HEK293 (cell line): ENCODE results near the gene C22orf15.

Experiments
- SCRT1 ChIP-seq: fragments of 450-650 bp; formaldehyde crosslinking; IDR thresholded peaks from 2 replicates; pipeline ENCODE4 v1.5.1; 2016; ENCODE audit warnings: missing biosample characterization, missing genetic modification characterization, borderline replicate concordance
- YY1 ChIP-seq: fragments of 450-650 bp; formaldehyde crosslinking; IDR thresholded peaks from 2 replicates; pipeline ENCODE4 v1.5.1; 2018; ENCODE audit warnings: missing biosample characterization, missing genetic modification characterization
- ZNF114 ChIP-seq: fragments of 450-650 bp; formaldehyde crosslinking; IDR thresholded peaks from 2 replicates; pipeline ENCODE4 v1.5.0; 2017; ENCODE audit warnings: missing biosample characterization, missing genetic modification characterization
- ZNF133 ChIP-seq: fragments of 450-650 bp; formaldehyde crosslinking; IDR thresholded peaks from 2 replicates; pipeline ENCODE4 v1.5.1; 2016; ENCODE audit warnings: missing biosample characterization, missing genetic modification characterization
- ZNF211 ChIP-seq: fragments of 450-650 bp; formaldehyde crosslinking; IDR thresholded peaks from 2 replicates; pipeline ENCODE4 v1.5.1; 2016; ENCODE audit warnings: low read depth, missing biosample characterization, missing genetic modification characterization
- ZNF239 ChIP-seq: fragments of 450-650 bp; formaldehyde crosslinking; IDR thresholded peaks from 2 replicates; pipeline ENCODE4 v1.5.1; 2016; ENCODE audit warnings: missing biosample characterization, missing genetic modification characterization
- ZNF426 ChIP-seq: fragments of 450-650 bp; formaldehyde crosslinking; IDR thresholded peaks from 2 replicates; pipeline ENCODE4 v1.5.1; 2017; ENCODE audit warnings: missing biosample characterization, missing genetic modification characterization, mild to moderate bottlenecking, inconsistent platforms, moderate library complexity
- ZNF549 ChIP-seq: fragments of 450-650 bp; IDR thresholded peaks from 2 replicates; pipeline ENCODE4 v1.5.1; 2018; ENCODE audit warnings: missing biosample characterization, missing genetic modification characterization, mild to moderate bottlenecking, inconsistent platforms, moderate library complexity
- ZSCAN23 ChIP-seq: fragments of 450-650 bp; formaldehyde crosslinking; IDR thresholded peaks from 2 replicates; pipeline ENCODE4 v1.5.1; 2016; ENCODE audit warnings: missing biosample characterization, missing genetic modification characterization
- TF ChIP-seq, protein P1 (sequence below): fragments of 450-650 bp; formaldehyde crosslinking; IDR thresholded peaks from 2 replicates; pipeline ENCODE4 v1.5.1; 2016; ENCODE audit warnings: missing biosample characterization, missing genetic modification characterization
- TF ChIP-seq, protein P2 (sequence below): fragments of 450-650 bp; formaldehyde crosslinking; IDR thresholded peaks from 2 replicates; pipeline ENCODE4 v1.5.1; 2017; ENCODE audit warnings: missing biosample characterization, mild to moderate bottlenecking, missing genetic modification characterization, moderate library complexity
- TF ChIP-seq, protein P3 (sequence below): fragments of 450-650 bp; formaldehyde crosslinking; IDR thresholded peaks from 2 replicates; pipeline ENCODE4 v1.5.1; 2016; ENCODE audit warnings: missing biosample characterization, missing genetic modification characterization
- TF ChIP-seq, protein P4 (sequence below): fragments of 450-650 bp; formaldehyde crosslinking; IDR thresholded peaks from 2 replicates; pipeline ENCODE4 v1.5.1; 2017; ENCODE audit warnings: missing biosample characterization, missing genetic modification characterization

DNA sequence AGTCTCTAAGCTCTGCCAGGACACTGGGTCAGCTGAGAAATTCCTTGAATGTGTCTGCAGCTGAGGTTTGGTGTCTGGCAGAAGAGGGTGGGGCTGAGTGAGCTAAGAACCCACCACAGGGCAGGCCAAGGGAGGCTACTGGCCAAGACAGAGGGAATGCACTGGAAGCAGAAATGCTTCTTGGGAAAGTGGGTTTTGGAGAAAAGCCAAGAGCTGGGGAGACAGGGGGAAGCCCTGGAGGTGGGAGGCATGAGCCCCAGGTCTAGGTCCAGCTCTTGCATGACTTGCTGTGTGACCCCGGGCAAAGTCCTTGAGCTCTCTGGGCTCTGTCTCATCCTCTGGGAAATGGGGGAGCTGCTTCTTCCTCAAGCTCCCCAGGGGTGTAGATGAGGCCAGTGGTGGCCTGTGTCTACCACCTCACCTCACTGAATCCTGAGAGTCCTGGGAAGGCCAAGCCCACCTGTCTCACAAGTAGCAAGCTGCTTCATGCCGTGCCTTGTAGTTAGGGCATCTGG is 12.2 kb downstream of the C22orf15 start:
- TF ChIP-seq, protein P1, sequence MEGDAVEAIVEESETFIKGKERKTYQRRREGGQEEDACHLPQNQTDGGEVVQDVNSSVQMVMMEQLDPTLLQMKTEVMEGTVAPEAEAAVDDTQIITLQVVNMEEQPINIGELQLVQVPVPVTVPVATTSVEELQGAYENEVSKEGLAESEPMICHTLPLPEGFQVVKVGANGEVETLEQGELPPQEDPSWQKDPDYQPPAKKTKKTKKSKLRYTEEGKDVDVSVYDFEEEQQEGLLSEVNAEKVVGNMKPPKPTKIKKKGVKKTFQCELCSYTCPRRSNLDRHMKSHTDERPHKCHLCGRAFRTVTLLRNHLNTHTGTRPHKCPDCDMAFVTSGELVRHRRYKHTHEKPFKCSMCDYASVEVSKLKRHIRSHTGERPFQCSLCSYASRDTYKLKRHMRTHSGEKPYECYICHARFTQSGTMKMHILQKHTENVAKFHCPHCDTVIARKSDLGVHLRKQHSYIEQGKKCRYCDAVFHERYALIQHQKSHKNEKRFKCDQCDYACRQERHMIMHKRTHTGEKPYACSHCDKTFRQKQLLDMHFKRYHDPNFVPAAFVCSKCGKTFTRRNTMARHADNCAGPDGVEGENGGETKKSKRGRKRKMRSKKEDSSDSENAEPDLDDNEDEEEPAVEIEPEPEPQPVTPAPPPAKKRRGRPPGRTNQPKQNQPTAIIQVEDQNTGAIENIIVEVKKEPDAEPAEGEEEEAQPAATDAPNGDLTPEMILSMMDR (tag by site-specific recombination): no peak
- no peak for TF ChIP-seq ZNF426 (tag by site-specific recombination)
- TF ChIP-seq ZNF211: no peak
- no peak for TF ChIP-seq ZSCAN23 (tag by site-specific recombination)
- TF ChIP-seq, protein P2, sequence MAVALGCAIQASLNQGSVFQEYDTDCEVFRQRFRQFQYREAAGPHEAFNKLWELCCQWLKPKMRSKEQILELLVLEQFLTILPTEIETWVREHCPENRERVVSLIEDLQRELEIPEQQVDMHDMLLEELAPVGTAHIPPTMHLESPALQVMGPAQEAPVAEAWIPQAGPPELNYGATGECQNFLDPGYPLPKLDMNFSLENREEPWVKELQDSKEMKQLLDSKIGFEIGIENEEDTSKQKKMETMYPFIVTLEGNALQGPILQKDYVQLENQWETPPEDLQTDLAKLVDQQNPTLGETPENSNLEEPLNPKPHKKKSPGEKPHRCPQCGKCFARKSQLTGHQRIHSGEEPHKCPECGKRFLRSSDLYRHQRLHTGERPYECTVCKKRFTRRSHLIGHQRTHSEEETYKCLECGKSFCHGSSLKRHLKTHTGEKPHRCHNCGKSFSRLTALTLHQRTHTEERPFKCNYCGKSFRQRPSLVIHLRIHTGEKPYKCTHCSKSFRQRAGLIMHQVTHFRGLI (tag by site-specific recombination): no peak
- no peak for TF ChIP-seq ZNF133
- no peak for TF ChIP-seq ZNF114 (tag by site-specific recombination)
- TF ChIP-seq, protein P3, sequence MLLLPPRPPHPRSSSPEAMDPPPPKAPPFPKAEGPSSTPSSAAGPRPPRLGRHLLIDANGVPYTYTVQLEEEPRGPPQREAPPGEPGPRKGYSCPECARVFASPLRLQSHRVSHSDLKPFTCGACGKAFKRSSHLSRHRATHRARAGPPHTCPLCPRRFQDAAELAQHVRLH (tag by site-specific recombination): no peak
- no peak for TF ChIP-seq ZNF549 (tag by site-specific recombination)
- TF ChIP-seq, protein P4, sequence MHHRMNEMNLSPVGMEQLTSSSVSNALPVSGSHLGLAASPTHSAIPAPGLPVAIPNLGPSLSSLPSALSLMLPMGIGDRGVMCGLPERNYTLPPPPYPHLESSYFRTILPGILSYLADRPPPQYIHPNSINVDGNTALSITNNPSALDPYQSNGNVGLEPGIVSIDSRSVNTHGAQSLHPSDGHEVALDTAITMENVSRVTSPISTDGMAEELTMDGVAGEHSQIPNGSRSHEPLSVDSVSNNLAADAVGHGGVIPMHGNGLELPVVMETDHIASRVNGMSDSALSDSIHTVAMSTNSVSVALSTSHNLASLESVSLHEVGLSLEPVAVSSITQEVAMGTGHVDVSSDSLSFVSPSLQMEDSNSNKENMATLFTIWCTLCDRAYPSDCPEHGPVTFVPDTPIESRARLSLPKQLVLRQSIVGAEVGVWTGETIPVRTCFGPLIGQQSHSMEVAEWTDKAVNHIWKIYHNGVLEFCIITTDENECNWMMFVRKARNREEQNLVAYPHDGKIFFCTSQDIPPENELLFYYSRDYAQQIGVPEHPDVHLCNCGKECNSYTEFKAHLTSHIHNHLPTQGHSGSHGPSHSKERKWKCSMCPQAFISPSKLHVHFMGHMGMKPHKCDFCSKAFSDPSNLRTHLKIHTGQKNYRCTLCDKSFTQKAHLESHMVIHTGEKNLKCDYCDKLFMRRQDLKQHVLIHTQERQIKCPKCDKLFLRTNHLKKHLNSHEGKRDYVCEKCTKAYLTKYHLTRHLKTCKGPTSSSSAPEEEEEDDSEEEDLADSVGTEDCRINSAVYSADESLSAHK: no peak
- no peak for TF ChIP-seq ZNF239 (tag by site-specific recombination)
- TF ChIP-seq SCRT1: no peak
- TF ChIP-seq YY1 (tag by site-specific recombination): no peak
